ENCODE data around the gene ARFRP1.

ARFRP1 gene, protein sequence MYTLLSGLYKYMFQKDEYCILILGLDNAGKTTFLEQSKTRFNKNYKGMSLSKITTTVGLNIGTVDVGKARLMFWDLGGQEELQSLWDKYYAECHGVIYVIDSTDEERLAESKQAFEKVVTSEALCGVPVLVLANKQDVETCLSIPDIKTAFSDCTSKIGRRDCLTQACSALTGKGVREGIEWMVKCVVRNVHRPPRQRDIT

DNA sequence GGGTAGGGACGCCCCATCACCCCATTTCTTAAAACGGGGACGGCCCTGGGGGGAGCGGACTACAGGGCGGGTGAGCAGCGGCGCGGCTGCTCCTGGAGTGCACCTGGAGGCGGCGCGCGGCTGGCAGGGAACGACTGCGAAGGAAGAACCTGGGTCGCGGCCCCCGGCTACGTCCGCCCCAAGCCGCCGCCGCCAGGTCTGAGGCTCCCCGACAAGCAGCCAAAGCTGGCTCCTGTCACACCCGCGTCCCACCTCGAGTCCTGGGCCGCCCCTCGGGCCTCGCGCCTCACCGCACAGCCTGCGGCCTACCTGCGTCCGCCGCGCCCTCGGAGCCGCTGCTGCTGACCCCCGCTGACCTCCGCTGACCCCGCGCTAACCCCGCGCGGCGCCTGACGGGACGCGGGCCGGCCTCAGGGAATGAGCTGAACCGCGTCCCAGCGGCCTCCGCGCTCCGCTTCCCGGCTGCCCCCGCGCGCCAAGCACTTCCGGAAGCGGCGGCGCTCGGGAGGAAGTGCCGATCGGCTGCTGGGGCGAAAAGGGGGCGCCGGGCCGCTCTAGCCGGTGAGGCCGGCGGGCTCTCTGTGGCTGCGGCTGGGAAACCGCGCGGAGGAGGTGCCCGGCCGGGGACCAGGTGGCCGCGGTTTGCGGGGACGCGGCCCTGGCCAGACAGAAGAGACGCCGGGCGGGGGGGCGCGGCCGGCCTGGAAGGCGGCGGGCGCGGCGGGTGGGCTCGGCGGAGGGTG, at the start of gene ARFRP1, which contains the start of gene ZGPAT:
Gene ARFRP1 (minus strand): TSS at position 419 of the 743 bp plus-strand sequence. CDS start 885 bp downstream, outside the sequence.
Gene ZGPAT (plus strand): TSS at position 482 of the 743 bp plus-strand sequence. CDS start 542 bp downstream, outside the sequence.
- ATAC-seq: peak; percentile 91
- DNase-seq: peak; percentile 82 to 90
- H3K27ac Mint-ChIP-seq: peak within 1 kb of the TSS; percentile 87 to 88
- H3K4me3 Mint-ChIP-seq: peak within 1 kb of the TSS; percentile 90 to 94
- peaks cover 0 to 6% of the 10 kb centered on the region in 2 donors for H3K9me3 Mint-ChIP-seq
- peaks cover 70% of the 10 kb centered on the region for H3K4me1 Mint-ChIP-seq
- H3K27me3 Mint-ChIP-seq: no peaks in the 10 kb centered on the region

DNA sequence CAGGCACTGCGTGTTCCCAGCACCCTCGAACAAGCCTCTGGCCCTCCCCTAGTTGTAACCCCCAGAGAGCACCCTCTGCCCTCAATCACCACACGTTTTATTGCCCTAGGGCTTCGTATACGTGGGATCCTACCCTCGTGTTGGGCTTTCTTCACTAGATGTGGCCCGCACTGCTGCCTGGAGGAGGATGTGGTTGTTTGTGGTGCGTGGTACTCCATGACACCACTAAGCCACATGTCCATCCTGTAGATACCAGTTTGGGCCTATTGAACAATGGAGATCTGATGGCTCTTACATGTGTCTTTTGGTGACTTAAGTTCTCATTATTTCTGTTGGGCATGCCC, 48.8 kb upstream of the ARFRP1 start:
- ATAC-seq (peak; percentile 92), DNase-seq (peak in 1 of 2 donors; percentile 58)
- H3K4me3 Mint-ChIP-seq: no peak overlapping the region
- no peak overlapping the region for H3K27ac Mint-ChIP-seq
- no peaks in the 10 kb centered on the region for H3K27me3 Mint-ChIP-seq
- H3K9me3 Mint-ChIP-seq: no peaks in the 10 kb centered on the region
- H3K4me1 Mint-ChIP-seq: peaks cover 37% of the 10 kb centered on the region

DNA sequence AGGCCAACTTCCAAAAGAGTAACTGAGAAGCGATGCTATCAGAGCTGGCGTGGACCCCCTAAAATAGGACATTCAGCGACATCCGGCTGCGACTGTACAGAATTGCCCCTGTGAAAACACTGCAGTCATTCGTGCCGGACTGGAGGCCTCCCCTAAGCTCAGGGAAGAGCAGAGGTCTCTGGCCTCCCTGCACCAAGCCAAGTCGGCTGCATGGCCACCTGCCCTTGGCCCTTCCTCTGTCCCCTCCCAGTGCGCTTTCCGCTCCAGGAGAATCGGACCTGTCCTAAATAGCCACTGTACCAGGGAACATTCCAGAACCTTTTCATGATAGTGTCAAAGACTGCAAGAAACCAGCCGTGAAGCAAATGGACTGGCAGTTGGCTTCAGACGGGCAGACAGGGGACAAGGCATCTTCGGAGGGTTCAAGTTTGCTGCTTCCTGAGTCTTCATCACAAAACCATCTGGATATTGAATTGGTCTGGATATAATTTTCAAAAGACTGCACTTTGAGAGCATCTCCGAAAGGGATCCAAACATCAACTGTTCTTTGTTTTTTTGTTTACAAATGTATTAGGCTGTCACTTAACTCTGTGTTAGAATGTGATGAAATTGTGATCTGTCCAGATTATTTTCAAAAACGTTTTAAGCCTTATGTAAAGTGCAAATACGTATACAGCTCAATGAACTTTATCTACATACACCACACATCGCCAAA, 48.3 kb upstream of the ARFRP1 start:
- DNase-seq (no peak), ATAC-seq (no peak)
- Mint-ChIP-seq H3K4me3 (no peak overlapping the region), H3K27ac (no peak overlapping the region), H3K4me1 (peaks cover 42% of the 10 kb centered on the region), H3K27me3 (no peaks in the 10 kb centered on the region), H3K9me3 (no peaks in the 10 kb centered on the region)

DNA sequence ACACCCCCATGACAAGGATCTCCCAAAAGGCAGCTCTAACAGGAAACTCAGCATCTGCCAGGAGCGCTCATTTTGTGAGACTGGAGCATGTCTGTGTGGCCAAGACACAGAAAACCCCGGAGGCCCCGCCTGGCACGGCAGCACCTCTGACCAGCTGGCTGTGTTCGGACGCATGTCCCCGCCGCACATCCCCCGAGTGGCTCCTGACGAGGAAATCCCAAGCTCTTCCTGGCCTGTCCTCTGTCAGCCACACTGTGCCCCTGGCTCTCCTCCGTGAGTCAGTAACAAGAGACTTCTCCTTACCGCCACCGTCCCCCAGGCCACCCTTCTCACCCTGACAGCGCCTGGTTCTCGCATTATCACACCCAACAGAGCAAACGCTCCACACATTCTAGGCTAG, 46.2 kb upstream of the ARFRP1 start:
- Mint-ChIP-seq H3K4me3 (no peak overlapping the region), H3K27me3 (no peaks in the 10 kb centered on the region), H3K27ac (no peak overlapping the region), H3K4me1 (peaks cover 62% of the 10 kb centered on the region), H3K9me3 (no peaks in the 10 kb centered on the region)
- ATAC-seq (no peak), DNase-seq (no peak)

DNA sequence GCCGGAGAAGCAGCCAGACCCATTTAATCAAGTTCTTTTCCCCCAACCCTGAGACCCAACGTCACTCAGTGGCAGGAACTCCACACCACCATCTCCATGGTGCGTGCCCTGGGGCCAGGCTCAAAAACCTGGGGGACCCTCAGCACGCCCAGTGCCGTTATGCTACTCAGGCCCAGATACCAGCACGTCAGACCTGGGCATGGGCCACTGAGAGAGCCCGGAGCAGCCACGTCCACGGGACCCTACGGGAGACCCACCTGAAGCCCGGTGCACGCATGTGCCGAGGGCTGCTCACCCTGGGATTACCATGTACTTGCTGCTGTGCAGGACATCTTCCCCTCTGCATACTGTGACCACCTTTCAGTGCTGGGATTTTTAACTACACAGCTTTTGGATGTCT, 45.6 kb upstream of the ARFRP1 start:
- ATAC-seq (no peak), DNase-seq (no peak)
- Mint-ChIP-seq H3K27me3 (no peaks in the 10 kb centered on the region), H3K4me3 (no peak overlapping the region), H3K4me1 (peaks cover 67% of the 10 kb centered on the region), H3K27ac (no peak overlapping the region), H3K9me3 (no peaks in the 10 kb centered on the region)

DNA sequence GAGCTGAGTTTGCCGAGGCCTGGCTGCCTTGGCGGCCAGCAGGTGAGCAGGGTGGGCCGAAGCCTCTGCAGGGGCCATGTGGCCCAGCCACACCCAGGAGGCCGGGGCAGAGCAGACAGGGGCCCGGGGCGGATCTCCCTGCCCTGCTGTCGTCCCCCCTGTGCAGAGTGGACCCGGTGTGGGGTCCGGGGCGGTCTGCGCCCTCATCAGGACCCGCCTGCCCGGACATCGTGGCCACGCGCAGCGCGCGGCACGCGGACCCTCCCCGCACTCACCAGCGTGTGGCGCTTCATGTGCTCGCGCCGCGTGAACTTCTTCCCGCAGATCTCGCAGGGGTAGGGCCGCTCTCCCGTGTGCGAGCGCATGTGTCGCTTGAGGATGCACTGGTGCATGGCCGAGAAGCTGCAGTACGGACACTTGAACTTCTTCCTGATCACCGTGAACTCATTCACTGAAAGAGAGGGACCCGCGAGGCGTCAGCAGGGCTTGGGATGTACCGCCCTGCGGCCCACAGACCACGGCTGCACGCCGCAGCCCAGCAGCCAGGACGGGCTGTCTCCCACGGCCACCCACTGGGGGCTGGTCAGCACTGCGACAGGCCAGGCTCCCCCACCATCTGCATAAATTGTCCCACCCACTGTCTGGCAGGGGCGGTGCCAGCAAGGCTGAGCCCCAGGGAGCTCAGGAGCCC, 44.8 kb upstream of the ARFRP1 start:
- H3K4me3 Mint-ChIP-seq: peak overlapping the region in 1 of 2 donors; percentile 62
- DNase-seq (no peak), ATAC-seq (no peak)
- peaks cover 67% of the 10 kb centered on the region for H3K4me1 Mint-ChIP-seq
- H3K27me3 Mint-ChIP-seq: no peaks in the 10 kb centered on the region
- H3K27ac Mint-ChIP-seq: no peak overlapping the region
- no peaks in the 10 kb centered on the region for H3K9me3 Mint-ChIP-seq

DNA sequence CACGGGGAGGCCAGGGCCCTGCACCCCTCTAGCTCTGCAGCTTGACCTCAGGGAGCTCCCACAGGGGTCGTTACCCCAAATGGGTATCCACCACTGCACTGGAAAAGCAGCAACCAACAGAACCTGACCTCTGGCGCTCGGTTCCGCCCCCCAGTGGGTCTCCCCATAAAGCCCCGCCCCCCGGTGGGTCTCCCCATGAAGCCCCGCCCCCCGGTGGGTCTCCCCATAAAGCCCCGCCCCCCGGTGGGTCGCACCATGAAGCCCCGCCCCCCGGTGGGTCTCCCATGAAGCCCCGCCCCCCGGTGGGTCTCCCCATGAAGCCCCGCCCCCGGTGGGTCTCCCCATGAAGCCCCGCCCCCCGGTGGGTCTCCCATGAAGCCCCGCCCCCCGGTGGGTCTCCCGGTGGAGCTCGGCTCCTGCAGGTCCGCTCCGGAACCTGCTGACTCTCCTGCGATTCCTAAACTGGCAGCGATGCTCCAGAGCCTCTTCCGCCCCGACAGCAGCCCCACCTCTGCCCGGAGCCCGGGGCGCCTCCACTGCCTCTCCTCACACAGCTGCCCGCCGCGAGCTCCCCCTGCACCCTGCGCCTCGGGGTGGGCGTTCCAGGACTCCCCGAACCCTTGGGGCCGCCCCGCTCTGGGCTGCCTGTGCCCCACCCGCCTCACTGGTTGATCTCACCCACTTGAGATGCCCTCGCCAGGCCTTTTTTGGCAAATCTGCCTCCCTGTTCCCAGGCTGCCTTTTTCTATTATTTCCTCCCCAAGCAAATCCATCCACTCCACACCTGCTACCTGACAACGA, 43.9 kb upstream of the ARFRP1 start:
- Mint-ChIP-seq H3K27ac (peak overlapping the region; percentile 84 to 86), H3K9me3 (no peaks in the 10 kb centered on the region), H3K27me3 (no peaks in the 10 kb centered on the region), H3K4me1 (peaks cover 59% of the 10 kb centered on the region), H3K4me3 (peak overlapping the region; percentile 57 to 78)
- ATAC-seq: peak; percentile 29
- no peak for DNase-seq

DNA sequence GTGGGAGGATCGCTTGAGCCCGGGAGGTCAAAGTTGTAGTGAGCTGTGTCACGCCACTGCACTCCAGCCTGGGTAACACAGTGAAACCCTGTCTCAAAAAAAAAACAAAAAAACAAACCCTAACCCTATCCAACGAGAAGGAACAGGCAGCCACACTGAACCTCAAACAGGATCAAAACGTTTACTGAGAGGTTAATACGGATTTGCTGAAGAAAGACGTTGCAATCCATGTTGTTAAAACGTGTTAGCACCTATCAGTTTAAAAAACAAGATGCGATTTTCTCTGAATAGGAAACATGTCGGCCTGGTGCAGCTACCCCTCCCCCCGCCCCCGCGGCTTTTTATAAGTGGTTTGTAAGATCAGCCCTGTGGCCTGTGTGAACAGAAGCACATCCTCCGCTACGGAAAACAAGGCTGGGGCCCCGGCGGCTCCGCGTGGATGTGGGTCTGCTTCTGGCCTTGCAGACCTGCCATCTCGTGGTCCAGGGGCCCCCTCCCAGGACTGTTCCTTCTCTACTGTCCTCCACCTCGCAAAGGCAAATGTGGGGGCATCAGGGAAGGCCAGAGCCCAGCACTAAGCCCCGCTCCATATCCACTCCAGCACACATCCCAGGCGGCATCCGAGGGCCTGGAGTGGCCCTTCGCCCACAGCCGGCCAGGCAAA, 43.2 kb upstream of the ARFRP1 start:
- peak; percentile 52 to 66 for DNase-seq
- H3K4me3 Mint-ChIP-seq: peak overlapping the region; percentile 57 to 78
- H3K27ac Mint-ChIP-seq: peak overlapping the region; percentile 86 to 95
- no peaks in the 10 kb centered on the region for H3K27me3 Mint-ChIP-seq
- peaks cover 52% of the 10 kb centered on the region for H3K4me1 Mint-ChIP-seq
- no peaks in the 10 kb centered on the region for H3K9me3 Mint-ChIP-seq
- ATAC-seq: peak; percentile 81

DNA sequence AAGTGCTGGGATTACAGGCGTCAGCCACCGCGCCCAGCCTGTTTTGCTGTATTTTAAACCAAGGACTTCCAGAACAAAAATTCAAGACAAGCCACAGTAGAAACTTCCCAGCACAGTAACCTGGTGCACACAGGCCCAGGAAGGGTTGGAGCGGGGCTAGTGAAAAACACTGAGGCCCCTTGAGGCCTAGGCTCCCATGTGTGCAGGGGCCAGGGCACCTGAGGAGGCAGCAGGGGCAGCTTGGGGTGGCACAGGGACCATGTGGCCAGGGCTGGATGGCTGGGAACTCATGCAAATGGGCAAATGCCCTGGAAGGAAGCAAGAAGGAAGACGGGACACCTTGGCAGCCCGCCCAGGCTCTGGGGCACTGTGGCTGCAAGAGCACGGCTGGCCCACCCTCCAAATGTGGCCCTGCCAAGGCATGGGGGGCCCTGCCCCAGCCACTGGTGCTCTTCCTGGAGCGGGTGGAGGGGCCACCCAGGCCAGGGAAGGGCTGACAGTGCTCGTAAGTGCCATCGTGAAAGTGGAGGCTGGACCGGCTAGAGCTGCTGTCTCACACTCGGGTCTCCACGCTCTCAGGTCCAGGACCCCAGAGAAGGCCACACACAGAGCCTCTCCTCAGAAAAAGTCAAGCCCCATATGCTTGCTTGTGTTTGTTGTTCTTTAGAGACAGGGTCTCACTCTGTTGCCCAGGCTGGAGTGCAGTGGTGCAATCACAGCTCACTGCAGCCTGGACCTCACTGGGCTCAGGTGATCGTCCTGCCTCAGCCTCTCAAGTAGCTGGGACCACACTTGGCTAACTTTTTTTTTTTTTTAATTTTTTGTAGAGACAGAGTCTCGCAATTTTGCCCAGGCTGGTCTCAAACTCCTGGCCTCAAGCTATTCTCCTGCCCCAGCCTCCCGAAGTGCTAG, 42.1 kb upstream of the ARFRP1 start:
- DNase-seq (no peak), ATAC-seq (no peak)
- no peak overlapping the region for H3K27ac Mint-ChIP-seq
- no peaks in the 10 kb centered on the region for H3K27me3 Mint-ChIP-seq
- no peaks in the 10 kb centered on the region for H3K9me3 Mint-ChIP-seq
- peaks cover 44% of the 10 kb centered on the region for H3K4me1 Mint-ChIP-seq
- H3K4me3 Mint-ChIP-seq: peak overlapping the region in 1 of 2 donors; percentile 8

DNA sequence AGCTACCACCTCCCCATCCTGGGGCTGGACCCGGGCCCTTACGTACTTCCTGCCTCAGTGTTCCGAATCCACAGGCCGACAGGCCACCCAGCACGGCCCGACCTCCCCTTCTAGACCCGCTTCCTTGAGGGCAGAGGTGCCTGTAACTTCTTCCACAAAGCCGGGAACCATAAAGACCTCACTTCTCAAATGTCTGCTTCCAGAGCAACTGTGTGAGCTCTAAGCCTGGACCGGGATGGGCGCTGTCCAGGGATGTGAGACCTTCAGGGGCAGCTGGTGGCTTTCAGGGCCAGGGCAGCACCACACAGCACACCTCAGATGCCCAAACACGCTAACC, 41.1 kb upstream of the ARFRP1 start:
- ATAC-seq (no peak), DNase-seq (no peak)
- peak overlapping the region in 1 of 2 donors; percentile 56 for H3K27ac Mint-ChIP-seq
- no peaks in the 10 kb centered on the region for H3K9me3 Mint-ChIP-seq
- peaks cover 40% of the 10 kb centered on the region for H3K4me1 Mint-ChIP-seq
- H3K4me3 Mint-ChIP-seq: no peak overlapping the region
- no peaks in the 10 kb centered on the region for H3K27me3 Mint-ChIP-seq

DNA sequence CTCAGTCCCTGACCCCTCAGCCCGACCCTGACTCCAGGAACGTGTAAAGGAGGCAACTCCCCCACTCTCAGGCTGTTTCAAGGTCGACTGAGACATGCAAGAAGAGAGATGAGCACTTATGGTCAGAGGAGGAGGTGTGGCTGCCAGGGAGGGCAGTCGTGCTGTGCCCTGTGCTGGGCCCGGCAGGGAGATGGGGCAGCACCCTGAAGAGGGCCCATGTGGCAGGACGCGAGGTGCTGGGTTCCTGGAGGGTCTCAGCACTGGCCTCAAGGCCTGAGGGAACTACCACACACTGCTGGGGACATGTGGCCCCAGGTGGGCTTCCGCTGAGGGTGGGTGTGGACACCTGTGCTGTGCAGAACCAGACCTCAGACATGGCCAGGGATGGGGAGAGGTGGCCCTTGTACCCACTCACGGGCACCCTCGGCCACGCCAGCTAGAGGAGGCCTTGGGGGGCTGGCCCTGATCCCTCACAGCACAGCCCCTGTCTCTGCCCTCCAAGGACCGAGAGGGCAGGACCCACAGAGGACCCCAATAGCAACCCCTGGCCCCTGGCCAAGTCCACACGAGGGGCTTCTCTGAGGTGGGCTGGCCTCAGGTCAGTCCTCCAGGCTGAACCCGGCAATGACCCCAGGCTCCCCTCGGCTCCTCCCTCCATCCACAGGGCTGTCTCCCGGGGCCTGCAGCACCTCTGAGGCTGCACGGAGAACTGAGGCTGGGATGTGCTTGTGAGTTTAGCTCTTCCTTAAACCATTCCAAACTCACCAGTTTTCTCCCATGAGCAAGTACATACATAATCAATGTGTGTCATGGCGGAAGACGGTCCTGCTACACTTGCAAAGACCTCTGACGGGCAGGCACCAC, 40.5 kb upstream of the ARFRP1 start:
- no peaks in the 10 kb centered on the region for H3K27me3 Mint-ChIP-seq
- H3K4me1 Mint-ChIP-seq: peaks cover 36% of the 10 kb centered on the region

DNA sequence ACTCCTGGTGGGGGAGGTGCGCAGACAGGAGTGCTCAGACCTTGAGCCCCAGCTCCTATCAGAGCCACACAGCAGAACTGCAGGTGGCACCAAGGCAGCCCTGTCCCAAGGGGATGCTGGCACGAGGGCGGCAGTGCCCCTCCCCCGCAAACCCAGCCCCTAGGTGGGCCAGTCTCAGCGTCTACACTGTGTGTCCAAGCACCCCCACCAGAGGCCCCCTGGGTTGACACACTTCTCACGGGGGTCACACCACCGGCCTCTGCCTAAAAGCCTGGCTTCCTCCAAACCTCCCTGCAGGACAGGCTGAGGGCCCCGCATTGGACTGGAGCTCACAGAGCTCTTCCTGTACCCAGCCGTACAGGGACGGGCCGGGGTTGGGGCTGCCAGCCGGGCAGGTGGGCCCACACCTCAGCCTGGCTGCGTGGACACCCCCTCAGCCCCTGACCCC, 39.9 kb upstream of the ARFRP1 start:
- no peaks in the 10 kb centered on the region for H3K27me3 Mint-ChIP-seq
- peak; percentile 8 for ATAC-seq

More for the DNA sequence above, 40.5 kb upstream of the ARFRP1 start:
- Mint-ChIP-seq H3K9me3 (no peaks in the 10 kb centered on the region), H3K27ac (no peak overlapping the region), H3K4me3 (no peak overlapping the region)
- no peak for DNase-seq
- ATAC-seq: no peak

DNA sequence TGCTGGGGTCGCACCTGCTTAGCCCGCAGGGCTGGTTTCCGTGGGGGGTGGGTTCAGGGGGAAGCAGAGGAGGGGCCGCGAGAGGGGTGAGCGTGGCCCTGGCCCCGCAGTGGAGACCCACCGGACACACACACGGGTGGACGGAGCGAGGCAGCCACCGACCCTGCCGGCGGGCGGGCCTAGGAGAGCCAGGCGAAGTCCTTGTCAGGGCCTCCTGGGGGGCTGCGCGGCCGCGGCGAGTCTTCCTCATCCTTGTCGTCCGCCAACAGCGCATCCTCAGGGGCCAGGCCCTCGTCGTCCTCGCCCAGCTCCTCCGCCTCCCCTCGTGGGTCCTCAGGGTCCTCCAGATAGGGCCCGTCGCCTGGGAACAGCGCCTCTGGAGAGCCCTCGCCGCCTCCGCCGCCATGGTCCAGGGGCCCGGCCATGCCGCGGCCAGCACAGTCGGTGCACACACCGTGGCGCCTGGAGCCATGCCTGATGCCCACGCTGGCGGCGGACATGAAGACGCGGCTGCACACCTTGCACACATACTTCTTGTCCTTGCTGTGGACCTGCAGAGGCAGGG, 39.1 kb upstream of the ARFRP1 start:
- no peak overlapping the region for H3K4me3 Mint-ChIP-seq
- no peak overlapping the region for H3K27ac Mint-ChIP-seq
- ATAC-seq (no peak), DNase-seq (no peak)
- H3K4me1 Mint-ChIP-seq: peaks cover 32% of the 10 kb centered on the region
- no peaks in the 10 kb centered on the region for H3K9me3 Mint-ChIP-seq
- H3K27me3 Mint-ChIP-seq: no peaks in the 10 kb centered on the region

More for the DNA sequence above, 39.9 kb upstream of the ARFRP1 start:
- Mint-ChIP-seq H3K27ac (no peak overlapping the region), H3K4me1 (peaks cover 36% of the 10 kb centered on the region), H3K9me3 (no peaks in the 10 kb centered on the region), H3K4me3 (no peak overlapping the region)
- no peak for DNase-seq
